GM23338 (cell line): ENCODE measurements around the gene LSM14A. TPM values are rescaled to one million over a fixed set of nuclear protein-coding genes. Genes with fewer than 3 reads are reported as not detected.

Source experiments
- ATAC-seq: fragments of 200-7000 bp; cut with Tn5 transposase; 3 replicates; pipeline ENCODE4 v1.9.1; 2020
- DNase-seq: peaks from one replicate; pipeline ENCODE4 v3.0.0-alpha.2; 2015; ENCODE audit warnings: low spot score
- H2AFZ ChIP-seq: fragments of 200-600 bp; sonication (generic); 2 replicates; pipeline ENCODE4 v1.8.0; 2016; ENCODE audit warnings: antibody characterized with exemption, mild to moderate bottlenecking, moderate library complexity
- H3F3A ChIP-seq: fragments of 200-600 bp; sonication (generic); replicated peaks from 2 replicates; pipeline ENCODE4 v1.8.0; 2017; ENCODE audit warnings: antibody characterized with exemption, mixed run types, low read depth
- H3K27ac ChIP-seq: fragments of 200-600 bp; sonication (generic); 2 replicates; pipeline ENCODE4 v1.6.1; 2016; ENCODE audit warnings: low read depth
- H3K27me3 ChIP-seq: fragments of 200-600 bp; sonication (generic); 2 replicates; pipeline ENCODE4 v1.8.0; 2016; ENCODE audit warnings: mild to moderate bottlenecking, mixed run types, moderate library complexity; ENCODE audit not compliant: insufficient read depth
- H3K36me3 ChIP-seq: fragments of 200-600 bp; sonication (generic); 2 replicates; pipeline ENCODE4 v1.8.0; 2016; ENCODE audit warnings: mild to moderate bottlenecking; ENCODE audit not compliant: insufficient read depth
- H3K4me1 ChIP-seq: fragments of 200-600 bp; sonication (generic); 2 replicates; pipeline ENCODE4 v1.8.0; 2016; ENCODE audit warnings: mild to moderate bottlenecking, moderate library complexity; ENCODE audit not compliant: insufficient read depth
- H3K4me2 ChIP-seq: fragments of 200-600 bp; sonication (generic); 2 replicates; pipeline ENCODE4 v1.7.1; 2017; ENCODE audit warnings: mixed run types
- H3K4me3 ChIP-seq: fragments of 200-600 bp; sonication (generic); 2 replicates; pipeline ENCODE4 v1.6.1; 2016; ENCODE audit warnings: mixed run types
- H3K79me2 ChIP-seq: fragments of 200-600 bp; sonication (generic); replicated peaks from 2 replicates; pipeline ENCODE4 v1.8.0; 2017; ENCODE audit warnings: mild to moderate bottlenecking; ENCODE audit not compliant: insufficient read depth
- H3K9me2 ChIP-seq: fragments of 200-600 bp; sonication (generic); 2 replicates; pipeline ENCODE4 v1.8.0; 2017; ENCODE audit not compliant: insufficient read depth
- H4K20me1 ChIP-seq: fragments of 200-600 bp; sonication (generic); replicated peaks from 2 replicates; pipeline ENCODE4 v1.8.0; 2017; ENCODE audit warnings: mild to moderate bottlenecking; ENCODE audit not compliant: insufficient read depth
- H3K27ac Mint-ChIP-seq: 2 replicates; pipeline ENCODE4 v1.8.0; 2020; ENCODE audit warnings: inconsistent platforms, mild to moderate bottlenecking, moderate library complexity, mixed read lengths
- H3K27me3 Mint-ChIP-seq: 3 replicates; pipeline ENCODE4 v1.8.0; 2022; ENCODE audit warnings: low read depth, mild to moderate bottlenecking, moderate library complexity, mixed read lengths, inconsistent platforms; ENCODE audit not compliant: insufficient read depth, poor library complexity
- H3K36me3 Mint-ChIP-seq: 3 replicates; pipeline ENCODE4 v1.8.0; 2021; ENCODE audit warnings: low read depth, mild to moderate bottlenecking, inconsistent platforms, moderate library complexity, mixed read lengths
- H3K4me1 Mint-ChIP-seq: 3 replicates; pipeline ENCODE4 v1.8.0; 2020; ENCODE audit warnings: mild to moderate bottlenecking, inconsistent platforms, mixed read lengths
- H3K4me3 Mint-ChIP-seq: 3 replicates; pipeline ENCODE4 v1.8.0; 2021; ENCODE audit warnings: moderate library complexity, mild to moderate bottlenecking, inconsistent platforms, mixed read lengths
- H3K9me3 Mint-ChIP-seq: 3 replicates; pipeline ENCODE4 v1.8.0; 2020; ENCODE audit warnings: moderate library complexity, mild to moderate bottlenecking, inconsistent platforms, mixed read lengths
- ETS1 ChIP-seq: IDR thresholded peaks from 2 replicates; pipeline ENCODE4 v1.6.1; 2016; ENCODE audit warnings: antibody characterized with exemption
- EZH2 ChIP-seq: fragments of 200-600 bp; sonication (generic); IDR thresholded peaks from one replicate; pipeline ENCODE4 v1.8.0; 2017; ENCODE audit warnings: antibody characterized with exemption, mild to moderate bottlenecking, low read depth; ENCODE audit not compliant: unreplicated experiment
- EZH2phosphoT487 ChIP-seq: fragments of 200-600 bp; sonication (generic); IDR thresholded peaks from one replicate; pipeline ENCODE4 v1.8.1; 2018; ENCODE audit warnings: antibody characterized with exemption; ENCODE audit not compliant: unreplicated experiment
- JUNB ChIP-seq: IDR thresholded peaks from one replicate; pipeline ENCODE4 v1.6.1; 2016; ENCODE audit warnings: antibody characterized with exemption; ENCODE audit not compliant: unreplicated experiment
- NANOG ChIP-seq: IDR thresholded peaks from 2 replicates; pipeline ENCODE4 v1.6.1; 2016; ENCODE audit warnings: antibody characterized with exemption, borderline replicate concordance
- POLR2AphosphoS5 ChIP-seq: IDR thresholded peaks from 2 replicates; pipeline ENCODE4 v1.6.1; 2016; ENCODE audit warnings: antibody characterized with exemption, low read depth
- REST ChIP-seq: IDR thresholded peaks from one replicate; pipeline ENCODE4 v1.6.1; 2018; ENCODE audit warnings: antibody characterized with exemption; ENCODE audit not compliant: unreplicated experiment
- STAT1 ChIP-seq: IDR thresholded peaks from one replicate; pipeline ENCODE4 v1.6.1; 2016; ENCODE audit warnings: antibody characterized with exemption; ENCODE audit not compliant: unreplicated experiment
- ZNF114 ChIP-seq: fragments of 250-450 bp; sonication (Bioruptor Pico); IDR thresholded peaks from 2 replicates; pipeline ENCODE4 v1.5.0; 2020; ENCODE audit warnings: mild to moderate bottlenecking, moderate library complexity
- ZNF331 ChIP-seq: fragments of 250-450 bp; sonication (Bioruptor Pico); IDR thresholded peaks from 2 replicates; pipeline ENCODE4 v1.5.0; 2020; ENCODE audit warnings: low read depth, mild to moderate bottlenecking, moderate library complexity
- polyA plus RNA-seq: library from polyadenylated mRNA; unstranded; fragments of >200 nt; fragmentation: Nextera tagmentation; extraction: Ambion mirVana; gene quantifications from 2 replicates; pipeline ENCODE4 v1.2.1, GENCODE V29; 2016
- total RNA-seq: library from RNA; depleted of rRNA; stranded (reverse); fragments of >200 nt; shearing (Covaris generic); gene quantifications from 2 replicates; pipeline ENCODE4 v1.2.3, GENCODE V29; 2014
- TF ChIP-seq, protein P1 (sequence below): fragments of 250-450 bp; sonication (Bioruptor Pico); IDR thresholded peaks from 2 replicates; pipeline ENCODE4 v1.5.0; 2020; ENCODE audit warnings: mild to moderate bottlenecking, moderate library complexity
- TF ChIP-seq, protein P2 (sequence below), 2 experiments: fragments of 200-600 bp in 1 of 2; sonication (generic) in 1 of 2; conservative IDR thresholded peaks; 2 replicates each; pipeline versions ENCODE4 v1.5.1 to v1.6.1; 2016 to 2017; ENCODE audit warnings: antibody characterized with exemption in 2 of 2, low read depth in 2 of 2, mild to moderate bottlenecking in 2 of 2, moderate library complexity in 1 of 2

LSM14A gene
- total and polyA plus RNA-seq, 2 experiments from 2014 or later, result 109 to 166 TPM

GRCh38 chr19:34259367-34260095 is 87.2 kb downstream of the LSM14A start:
- Histone ChIP-seq H2AFZ (no peak overlapping the region), H3K27me3 (no peaks in the 10 kb centered on the region), H4K20me1 (peaks cover 29% of the 10 kb centered on the region; the same call in 1 of the 2 replicates), H3K9me2 (no peaks in the 10 kb centered on the region), H3K27ac (no peak overlapping the region), H3K4me3 (no peak overlapping the region), H3K4me2 (no peak overlapping the region), H3K4me1 (peaks cover 14% of the 10 kb centered on the region), H3K79me2 (peaks cover 70% of the 10 kb centered on the region), H3F3A (peaks cover 2% of the 10 kb centered on the region; the same call in 1 of the 2 replicates), H3K36me3 (no peaks in the 10 kb centered on the region)
- Mint-ChIP-seq H3K36me3 (no peaks in the 10 kb centered on the region), H3K27ac (no peak overlapping the region), H3K4me3 (no peak overlapping the region), H3K4me1 (peaks cover 19% of the 10 kb centered on the region), H3K27me3 (peaks cover 4% of the 10 kb centered on the region), H3K9me3 (no peaks in the 10 kb centered on the region)
- no peak for TF ChIP-seq EZH2
- TF ChIP-seq JUNB, result no peak
- TF ChIP-seq NANOG, result no peak
- TF ChIP-seq EZH2phosphoT487, result no peak
- no peak for TF ChIP-seq ETS1
- TF ChIP-seq, protein P1, sequence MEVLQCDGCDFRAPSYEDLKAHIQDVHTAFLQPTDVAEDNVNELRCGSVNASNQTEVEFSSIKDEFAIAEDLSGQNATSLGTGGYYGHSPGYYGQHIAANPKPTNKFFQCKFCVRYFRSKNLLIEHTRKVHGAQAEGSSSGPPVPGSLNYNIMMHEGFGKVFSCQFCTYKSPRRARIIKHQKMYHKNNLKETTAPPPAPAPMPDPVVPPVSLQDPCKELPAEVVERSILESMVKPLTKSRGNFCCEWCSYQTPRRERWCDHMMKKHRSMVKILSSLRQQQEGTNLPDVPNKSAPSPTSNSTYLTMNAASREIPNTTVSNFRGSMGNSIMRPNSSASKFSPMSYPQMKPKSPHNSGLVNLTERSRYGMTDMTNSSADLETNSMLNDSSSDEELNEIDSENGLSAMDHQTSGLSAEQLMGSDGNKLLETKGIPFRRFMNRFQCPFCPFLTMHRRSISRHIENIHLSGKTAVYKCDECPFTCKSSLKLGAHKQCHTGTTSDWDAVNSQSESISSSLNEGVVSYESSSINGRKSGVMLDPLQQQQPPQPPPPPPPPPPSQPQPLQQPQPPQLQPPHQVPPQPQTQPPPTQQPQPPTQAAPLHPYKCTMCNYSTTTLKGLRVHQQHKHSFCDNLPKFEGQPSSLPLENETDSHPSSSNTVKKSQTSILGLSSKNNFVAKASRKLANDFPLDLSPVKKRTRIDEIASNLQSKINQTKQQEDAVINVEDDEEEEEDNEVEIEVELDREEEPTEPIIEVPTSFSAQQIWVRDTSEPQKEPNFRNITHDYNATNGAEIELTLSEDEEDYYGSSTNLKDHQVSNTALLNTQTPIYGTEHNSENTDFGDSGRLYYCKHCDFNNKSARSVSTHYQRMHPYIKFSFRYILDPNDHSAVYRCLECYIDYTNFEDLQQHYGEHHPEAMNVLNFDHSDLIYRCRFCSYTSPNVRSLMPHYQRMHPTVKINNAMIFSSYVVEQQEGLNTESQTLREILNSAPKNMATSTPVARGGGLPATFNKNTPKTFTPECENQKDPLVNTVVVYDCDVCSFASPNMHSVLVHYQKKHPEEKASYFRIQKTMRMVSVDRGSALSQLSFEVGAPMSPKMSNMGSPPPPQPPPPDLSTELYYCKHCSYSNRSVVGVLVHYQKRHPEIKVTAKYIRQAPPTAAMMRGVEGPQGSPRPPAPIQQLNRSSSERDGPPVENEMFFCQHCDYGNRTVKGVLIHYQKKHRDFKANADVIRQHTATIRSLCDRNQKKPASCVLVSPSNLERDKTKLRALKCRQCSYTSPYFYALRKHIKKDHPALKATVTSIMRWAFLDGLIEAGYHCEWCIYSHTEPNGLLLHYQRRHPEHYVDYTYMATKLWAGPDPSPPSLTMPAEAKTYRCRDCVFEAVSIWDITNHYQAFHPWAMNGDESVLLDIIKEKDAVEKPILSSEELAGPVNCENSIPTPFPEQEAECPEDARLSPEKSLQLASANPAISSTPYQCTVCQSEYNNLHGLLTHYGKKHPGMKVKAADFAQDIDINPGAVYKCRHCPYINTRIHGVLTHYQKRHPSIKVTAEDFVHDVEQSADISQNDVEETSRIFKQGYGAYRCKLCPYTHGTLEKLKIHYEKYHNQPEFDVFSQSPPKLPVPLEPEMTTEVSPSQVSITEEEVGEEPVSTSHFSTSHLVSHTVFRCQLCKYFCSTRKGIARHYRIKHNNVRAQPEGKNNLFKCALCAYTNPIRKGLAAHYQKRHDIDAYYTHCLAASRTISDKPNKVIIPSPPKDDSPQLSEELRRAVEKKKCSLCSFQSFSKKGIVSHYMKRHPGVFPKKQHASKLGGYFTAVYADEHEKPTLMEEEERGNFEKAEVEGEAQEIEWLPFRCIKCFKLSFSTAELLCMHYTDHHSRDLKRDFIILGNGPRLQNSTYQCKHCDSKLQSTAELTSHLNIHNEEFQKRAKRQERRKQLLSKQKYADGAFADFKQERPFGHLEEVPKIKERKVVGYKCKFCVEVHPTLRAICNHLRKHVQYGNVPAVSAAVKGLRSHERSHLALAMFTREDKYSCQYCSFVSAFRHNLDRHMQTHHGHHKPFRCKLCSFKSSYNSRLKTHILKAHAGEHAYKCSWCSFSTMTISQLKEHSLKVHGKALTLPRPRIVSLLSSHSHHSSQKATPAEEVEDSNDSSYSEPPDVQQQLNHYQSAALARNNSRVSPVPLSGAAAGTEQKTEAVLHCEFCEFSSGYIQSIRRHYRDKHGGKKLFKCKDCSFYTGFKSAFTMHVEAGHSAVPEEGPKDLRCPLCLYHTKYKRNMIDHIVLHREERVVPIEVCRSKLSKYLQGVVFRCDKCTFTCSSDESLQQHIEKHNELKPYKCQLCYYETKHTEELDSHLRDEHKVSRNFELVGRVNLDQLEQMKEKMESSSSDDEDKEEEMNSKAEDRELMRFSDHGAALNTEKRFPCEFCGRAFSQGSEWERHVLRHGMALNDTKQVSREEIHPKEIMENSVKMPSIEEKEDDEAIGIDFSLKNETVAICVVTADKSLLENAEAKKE (CRISPR knock-in tag), result no peak
- TF ChIP-seq REST, result no peak
- TF ChIP-seq STAT1, result no peak
- TF ChIP-seq ZNF331 (CRISPR knock-in tag), result no peak
- no peak for TF ChIP-seq ZNF114 (CRISPR knock-in tag)
- TF ChIP-seq, protein P2, sequence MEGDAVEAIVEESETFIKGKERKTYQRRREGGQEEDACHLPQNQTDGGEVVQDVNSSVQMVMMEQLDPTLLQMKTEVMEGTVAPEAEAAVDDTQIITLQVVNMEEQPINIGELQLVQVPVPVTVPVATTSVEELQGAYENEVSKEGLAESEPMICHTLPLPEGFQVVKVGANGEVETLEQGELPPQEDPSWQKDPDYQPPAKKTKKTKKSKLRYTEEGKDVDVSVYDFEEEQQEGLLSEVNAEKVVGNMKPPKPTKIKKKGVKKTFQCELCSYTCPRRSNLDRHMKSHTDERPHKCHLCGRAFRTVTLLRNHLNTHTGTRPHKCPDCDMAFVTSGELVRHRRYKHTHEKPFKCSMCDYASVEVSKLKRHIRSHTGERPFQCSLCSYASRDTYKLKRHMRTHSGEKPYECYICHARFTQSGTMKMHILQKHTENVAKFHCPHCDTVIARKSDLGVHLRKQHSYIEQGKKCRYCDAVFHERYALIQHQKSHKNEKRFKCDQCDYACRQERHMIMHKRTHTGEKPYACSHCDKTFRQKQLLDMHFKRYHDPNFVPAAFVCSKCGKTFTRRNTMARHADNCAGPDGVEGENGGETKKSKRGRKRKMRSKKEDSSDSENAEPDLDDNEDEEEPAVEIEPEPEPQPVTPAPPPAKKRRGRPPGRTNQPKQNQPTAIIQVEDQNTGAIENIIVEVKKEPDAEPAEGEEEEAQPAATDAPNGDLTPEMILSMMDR (conservative IDR thresholded peaks at IDR 0.05; ENCODE audit: low read depth in 2 of 2), result no peak
- TF ChIP-seq POLR2AphosphoS5, result no peak
- no peak for DNase-seq
- no peak for ATAC-seq
